CD14-positive monocyte (primary cell): ENCODE results near the gene HDAC6. TPM values are rescaled to one million over a fixed set of nuclear protein-coding genes. Genes with fewer than 3 reads are reported as not detected.
A peak's percentile ranks its signal among the peaks of the same experiment; 100 is the strongest.

ENCODE experiments used
- DNase-seq, 3 donors: peaks; one replicate each; pipeline ENCODE4 v3.0.0-alpha.2; 2011 to 2022
- H2AFZ ChIP-seq: 2 replicates; pipeline ENCODE4 v1.6.0; 2012; ENCODE audit warnings: mild to moderate bottlenecking, low read depth, low read length, inconsistent platforms; ENCODE audit not compliant: insufficient read depth, poor library complexity, severe bottlenecking
- H3K27ac ChIP-seq, 2 donors: 1 replicate in 1 of 2; 2 replicates in 1 of 2; pipeline ENCODE4 v1.5.1; 2012 to 2013; ENCODE audit warnings: low read length in 2 of 2, control low read depth in 1 of 2, inconsistent platforms in 1 of 2, low read depth in 1 of 2, mild to moderate bottlenecking in 1 of 2
- H3K27me3 ChIP-seq, 2 donors: one replicate each; pipeline versions ENCODE4 v1.6.0 to v1.6.1; 2011 to 2013; ENCODE audit warnings: low read length in 2 of 2; ENCODE audit not compliant: control insufficient read depth in 2 of 2, insufficient read depth in 2 of 2
- H3K36me3 ChIP-seq, 2 donors: replicated peaks in 1 of 2; 1 replicate in 1 of 2; 2 replicates in 1 of 2; pipeline versions ENCODE4 v1.5.1 to v1.6.1; 2012 to 2013; ENCODE audit warnings: low read length in 2 of 2, control low read depth in 1 of 2, inconsistent platforms in 1 of 2, mild to moderate bottlenecking in 1 of 2; ENCODE audit not compliant: insufficient read depth in 2 of 2, control insufficient read depth in 1 of 2
- H3K4me1 ChIP-seq, 2 donors: 1 replicate in 1 of 2; 2 replicates in 1 of 2; pipeline versions ENCODE4 v1.5.1 to v1.6.1; 2012 to 2013; ENCODE audit warnings: low read length in 2 of 2, control low read depth in 1 of 2, inconsistent platforms in 1 of 2, mild to moderate bottlenecking in 1 of 2, moderate library complexity in 1 of 2; ENCODE audit not compliant: insufficient read depth in 2 of 2, control insufficient read depth in 1 of 2
- H3K4me2 ChIP-seq: replicated peaks from 2 replicates; pipeline ENCODE3; 2012; ENCODE audit warnings: low read length, moderate library complexity, mild to moderate bottlenecking; ENCODE audit not compliant: poor library complexity, severe bottlenecking; ENCODE audit errors: extremely low read depth
- H3K4me3 ChIP-seq, 3 experiments: fragments of 200-600 bp in 1 of 3; sonication (generic) in 1 of 3; replicated peaks in 1 of 3; 1 replicate in 2 of 3; 2 replicates in 1 of 3; pipeline ENCODE4 v1.5.1; 2011 to 2013; ENCODE audit warnings: low read length in 3 of 3, mild to moderate bottlenecking in 3 of 3, control low read depth in 2 of 3, low read depth in 2 of 3, inconsistent platforms in 1 of 3, moderate library complexity in 1 of 3
- H3K79me2 ChIP-seq: 2 replicates; pipeline ENCODE4 v1.6.0; 2012; ENCODE audit warnings: mild to moderate bottlenecking, control low read depth, inconsistent platforms, low read length, moderate library complexity; ENCODE audit not compliant: insufficient read depth
- H3K9ac ChIP-seq: 2 replicates; pipeline ENCODE4 v1.6.0; 2017; ENCODE audit warnings: low read length, mild to moderate bottlenecking; ENCODE audit not compliant: insufficient read depth, poor library complexity, severe bottlenecking
- H3K9me3 ChIP-seq, 2 donors: replicated peaks in 1 of 2; 1 replicate in 1 of 2; 2 replicates in 1 of 2; pipeline versions ENCODE4 v1.5.1 to v1.6.1; 2012 to 2013; ENCODE audit warnings: low read length in 2 of 2, control low read depth in 1 of 2; ENCODE audit not compliant: control insufficient read depth in 1 of 2, insufficient read depth in 1 of 2
- H4K20me1 ChIP-seq: 2 replicates; pipeline ENCODE4 v1.6.0; 2012; ENCODE audit warnings: mild to moderate bottlenecking, low read length, control low read depth, moderate library complexity; ENCODE audit not compliant: insufficient read depth
- H3K27ac Mint-ChIP-seq, 7 donors: one replicate each; pipeline ENCODE4 v1.8.0; 2020; ENCODE audit warnings: mild to moderate bottlenecking in 7 of 7, mixed read lengths in 7 of 7, moderate library complexity in 6 of 7, inconsistent platforms in 2 of 7
- H3K27me3 Mint-ChIP-seq, 3 donors: one replicate each; pipeline ENCODE4 v1.8.0; 2021 to 2022; ENCODE audit warnings: low read depth in 3 of 3, mild to moderate bottlenecking in 3 of 3, mixed read lengths in 3 of 3, moderate library complexity in 3 of 3, inconsistent platforms in 1 of 3
- H3K36me3 Mint-ChIP-seq, 2 donors: one replicate each; pipeline ENCODE4 v1.8.0; 2020; ENCODE audit warnings: mixed read lengths in 2 of 2, inconsistent platforms in 1 of 2, mild to moderate bottlenecking in 1 of 2
- H3K4me1 Mint-ChIP-seq: one replicate; pipeline ENCODE4 v1.8.0; 2020; ENCODE audit warnings: mild to moderate bottlenecking, mixed read lengths
- H3K4me3 Mint-ChIP-seq, 2 donors: one replicate each; pipeline ENCODE4 v1.8.0; 2020; ENCODE audit warnings: mild to moderate bottlenecking in 2 of 2, mixed read lengths in 2 of 2, moderate library complexity in 1 of 2
- H3K9me3 Mint-ChIP-seq, 7 donors: one replicate each; pipeline ENCODE4 v1.8.0; 2020 to 2022; ENCODE audit warnings: mixed read lengths in 7 of 7, mild to moderate bottlenecking in 6 of 7, moderate library complexity in 6 of 7, inconsistent platforms in 2 of 7
- CTCF ChIP-seq: fragments of 200-600 bp; IDR thresholded peaks from one replicate; pipeline ENCODE4 v1.8.0; 2022; ENCODE audit warnings: antibody characterized with exemption, mild to moderate bottlenecking
- WGBS: methylation state at CpG from one replicate; pipeline ENCODE4 v1.1.5; 2013; ENCODE audit warnings: missing lambda C conversion rate; ENCODE audit not compliant: insufficient coverage; 5-methylcytosine and 5-hydroxymethylcytosine counted together
- intact Hi-C, 2 donors: fragments of 100-400 bp; cut with micrococcal nuclease; formaldehyde crosslinking; loops; one replicate each; pipeline versions ENCODE4 v1.15.0 to v1.15.1; 2023
- polyA plus RNA-seq, 3 donors: library from polyadenylated mRNA; depleted of rRNA in 1 of 3; unstranded in 2 of 3; stranded (reverse) in 1 of 3; fragments of 300-500 nt in 2 of 3; fragments of >200 nt in 1 of 3; fragmentation: Illumina TruSeq in 2 of 3; gene quantifications; 1 replicate in 2 of 3; 2 replicates in 1 of 3; pipeline ENCODE4 v1.2.3, GENCODE V29; 2012 to 2021

HDAC6 gene
- polyA plus RNA-seq, 3 donors: 12.7 to 67.0 (median 19.7) TPM

- 100% methylated on average over 2 of the region's 7 CpGs for WGBS
- H2AFZ ChIP-seq: no peak within 1 kb of the TSS
- Mint-ChIP-seq H3K9me3 (peaks cover 0 to 4% (median 0%) of the 10 kb centered on the region in 7 donors), H3K4me1 (peaks cover 13% of the 10 kb centered on the region), H3K4me3 (no peak within 1 kb of the TSS), H3K27me3 (peaks cover 3 to 9% (median 3%) of the 10 kb centered on the region in 3 donors), H3K27ac (peak within 1 kb of the TSS in 2 of 7 donors; percentile 0 to 12), H3K36me3 (no peaks in the 10 kb centered on the region)
- intact Hi-C loops: no loop called here
- no peak within 1 kb of the TSS for H3K4me2 ChIP-seq
- no peaks in the 10 kb centered on the region for H3K27me3 ChIP-seq
- no peak for TF ChIP-seq CTCF
- H3K9ac ChIP-seq: no peak within 1 kb of the TSS
- no peak for DNase-seq
- no peaks in the 10 kb centered on the region for H4K20me1 ChIP-seq
- H3K4me3 ChIP-seq: no peak within 1 kb of the TSS
- H3K9me3 ChIP-seq: no peaks in the 10 kb centered on the region
- H3K36me3 ChIP-seq: no peaks in the 10 kb centered on the region
- H3K79me2 ChIP-seq: no peaks in the 10 kb centered on the region
- no peak within 1 kb of the TSS for H3K27ac ChIP-seq
- H3K4me1 ChIP-seq: peaks cover 0 to 11% of the 10 kb centered on the region in 2 donors
These were observed 15.5 kb upstream of the HDAC6 start, which contains the start of gene GATA1 for GRCh38 chrX:48786341-48786800. Gene GATA1 (plus strand): TSS chrX:48786590. CDS start chrX:48791110, 4,520 bp downstream.

DNA sequence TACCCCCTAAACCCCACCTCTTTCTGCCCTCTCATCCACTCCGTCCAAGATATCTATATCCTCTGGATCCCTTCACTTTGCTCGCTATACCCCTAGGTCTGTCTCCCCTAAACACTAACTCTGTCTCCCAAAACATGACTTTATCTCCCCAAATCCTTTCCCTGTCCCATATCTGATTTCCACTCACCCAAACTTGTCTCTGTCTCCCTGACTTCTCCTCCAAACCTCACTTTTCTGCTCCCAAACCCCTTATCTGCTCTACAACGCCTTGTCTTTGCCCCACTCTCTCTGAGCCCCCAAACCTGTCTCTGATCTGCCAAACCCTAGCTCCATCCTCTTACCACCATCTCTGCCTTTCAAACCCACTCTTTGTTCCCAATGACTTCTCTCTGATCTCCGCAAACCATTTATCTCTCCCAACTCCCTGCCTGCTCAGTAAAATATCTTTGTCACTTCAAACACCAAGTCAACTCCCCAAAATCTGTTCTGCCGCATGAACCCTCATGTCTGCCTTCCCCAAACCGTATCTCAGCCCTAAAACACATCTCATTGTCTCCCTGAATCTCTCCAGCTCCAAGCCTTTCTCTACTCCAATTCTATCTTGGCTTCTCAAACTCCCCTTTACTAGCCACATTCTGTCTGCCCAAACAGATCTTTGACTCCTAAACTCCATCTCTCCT, 14.9 kb upstream of the HDAC6 start:
- Mint-ChIP-seq H3K27me3 (peaks cover 3 to 9% (median 3%) of the 10 kb centered on the region in 3 donors), H3K9me3 (no peaks in the 10 kb centered on the region), H3K27ac (peak overlapping the region in 2 of 7 donors; percentile 0 to 12), H3K36me3 (no peaks in the 10 kb centered on the region), H3K4me3 (no peak overlapping the region), H3K4me1 (peaks cover 13% of the 10 kb centered on the region)
- Histone ChIP-seq H3K79me2 (no peaks in the 10 kb centered on the region), H3K4me3 (no peak overlapping the region), H4K20me1 (no peaks in the 10 kb centered on the region), H3K9ac (no peak overlapping the region), H2AFZ (no peak overlapping the region), H3K27ac (no peak overlapping the region), H3K4me1 (peaks cover 0 to 11% of the 10 kb centered on the region in 2 donors), H3K27me3 (no peaks in the 10 kb centered on the region), H3K4me2 (no peak overlapping the region), H3K36me3 (no peaks in the 10 kb centered on the region), H3K9me3 (no peaks in the 10 kb centered on the region)
- intact Hi-C loops: no loop called here
- no peak for DNase-seq
- 92% methylated on average over 3 of the region's 6 CpGs for WGBS
- TF ChIP-seq CTCF: no peak
